ENCODE results near the gene EIF3K.

Gene EIF3K

GRCh38 chr19:38669552-38669951 lies 50.6 kb downstream of the EIF3K start:
- no peak for DNase-seq

GRCh38 chr19:38670921-38671398 lies 52.0 kb downstream of the EIF3K start:
- no peak for DNase-seq

- no peak for DNase-seq
These were observed 52.7 kb downstream of the EIF3K start for GRCh38 chr19:38671654-38672053.

- DNase-seq = no peak
These were observed 54.0 kb downstream of the EIF3K start for GRCh38 chr19:38673030-38673429.

GRCh38 chr19:38674388-38675171 lies 55.6 kb downstream of the EIF3K start:
- no peak for DNase-seq

GRCh38 chr19:38675611-38676010 lies 56.6 kb downstream of the EIF3K start:
- no peak for DNase-seq

- no peak for DNase-seq
These were observed 57.3 kb downstream of the EIF3K start for GRCh38 chr19:38676023-38676877.

GRCh38 chr19:38676878-38677646 lies 58.1 kb downstream of the EIF3K start:
- no peak for DNase-seq

- DNase-seq = no peak
These were observed 59.4 kb downstream of the EIF3K start for GRCh38 chr19:38678217-38678890.

GRCh38 chr19:38678891-38679494 lies 60.0 kb downstream of the EIF3K start:
- DNase-seq = no peak

- DNase-seq = no peak
These were observed 60.9 kb downstream of the EIF3K start for GRCh38 chr19:38679839-38680238.

- no peak for DNase-seq
These were observed 63.3 kb downstream of the EIF3K start for GRCh38 chr19:38682195-38682867.

GRCh38 chr19:38682872-38683392 lies 63.9 kb downstream of the EIF3K start:
- no peak for DNase-seq

- peak; percentile 66 for DNase-seq
These were observed 64.5 kb downstream of the EIF3K start for GRCh38 chr19:38683393-38684077.

- peak; percentile 40 for DNase-seq
These were observed 65.3 kb downstream of the EIF3K start for GRCh38 chr19:38684078-38684861.

GRCh38 chr19:38684862-38685665 lies 66.1 kb downstream of the EIF3K start:
- DNase-seq = no peak

- no peak for DNase-seq
These were observed 66.9 kb downstream of the EIF3K start for GRCh38 chr19:38685666-38686529.

GRCh38 chr19:38686530-38686888 lies 67.5 kb downstream of the EIF3K start:
- peak; percentile 30 for DNase-seq
